Natural killer cell (primary cell): ENCODE measurements around the gene PLCXD1. TPM values are rescaled to one million over a fixed set of nuclear protein-coding genes. Genes with fewer than 3 reads are reported as not detected.

Experiments used
- ATAC-seq, 3 donors: fragments of 150-1000 bp in 2 of 3; fragments of 200-7000 bp in 1 of 3; cut with Tn5 transposase; 1 replicate in 1 of 3; 2 replicates in 2 of 3; pipeline ENCODE4 v1.10.0; 2021; ENCODE audit warnings: mild to moderate bottlenecking in 2 of 3, moderate library complexity in 2 of 3
- DNase-seq, 2 donors: peaks; one replicate each; pipeline versions ENCODE4 v3.0.0 to v3.0.0-alpha.2; 2013 to 2021; ENCODE audit warnings: mixed read lengths in 1 of 2
- H3K27ac ChIP-seq: one replicate; pipeline ENCODE4 v1.5.1; 2013; ENCODE audit warnings: mild to moderate bottlenecking, low read length
- H3K27me3 ChIP-seq: one replicate; pipeline ENCODE4 v1.6.1; 2013; ENCODE audit warnings: low read length; ENCODE audit not compliant: control insufficient read depth, insufficient read depth
- H3K36me3 ChIP-seq: one replicate; pipeline ENCODE4 v1.6.1; 2013; ENCODE audit warnings: low read length; ENCODE audit not compliant: control insufficient read depth, insufficient read depth
- H3K4me1 ChIP-seq: one replicate; pipeline ENCODE4 v1.6.1; 2013; ENCODE audit warnings: low read length; ENCODE audit not compliant: control insufficient read depth, insufficient read depth
- H3K4me3 ChIP-seq: one replicate; pipeline ENCODE4 v1.5.1; 2013; ENCODE audit warnings: low read length
- H3K9me3 ChIP-seq: one replicate; pipeline ENCODE4 v1.6.1; 2013; ENCODE audit warnings: low read length; ENCODE audit not compliant: control insufficient read depth, insufficient read depth
- H3K27ac Mint-ChIP-seq, 2 donors: one replicate each; pipeline ENCODE4 v1.8.0; 2022; ENCODE audit warnings: mild to moderate bottlenecking in 2 of 2, mixed read lengths in 2 of 2, moderate library complexity in 1 of 2
- H3K27me3 Mint-ChIP-seq, 2 donors: one replicate each; pipeline ENCODE4 v1.8.0; 2022; ENCODE audit warnings: low read depth in 2 of 2, mixed read lengths in 2 of 2
- H3K36me3 Mint-ChIP-seq: one replicate; pipeline ENCODE4 v1.8.0; 2022; ENCODE audit warnings: mixed read lengths
- H3K4me1 Mint-ChIP-seq, 2 donors: one replicate each; pipeline ENCODE4 v1.8.0; 2022; ENCODE audit warnings: mixed read lengths in 2 of 2
- H3K4me3 Mint-ChIP-seq: one replicate; pipeline ENCODE4 v1.8.0; 2022; ENCODE audit warnings: mild to moderate bottlenecking, moderate library complexity, mixed read lengths
- H3K9me3 Mint-ChIP-seq, 2 donors: one replicate each; pipeline ENCODE4 v1.8.0; 2022; ENCODE audit warnings: mixed read lengths in 2 of 2
- CTCF ChIP-seq: fragments of 200-600 bp; IDR thresholded peaks from one replicate; pipeline ENCODE4 v1.8.0; 2022; ENCODE audit warnings: antibody characterized with exemption
- WGBS: methylation state at CpG from one replicate; pipeline ENCODE4 v1.1.7; 2013; ENCODE audit warnings: missing lambda C conversion rate; ENCODE audit not compliant: insufficient coverage; 5-methylcytosine and 5-hydroxymethylcytosine counted together
- intact Hi-C: fragments of 100-400 bp; cut with micrococcal nuclease; formaldehyde crosslinking; loops from one replicate; pipeline ENCODE4 v1.14.2; 2022
- total RNA-seq, 4 donors: library from RNA; stranded (reverse); fragments of 120-200 nt in 1 of 4; gene quantifications; one replicate each; pipeline versions ENCODE4 v1.2.3 to v1.2.4, GENCODE V29; 2013 to 2022

Gene PLCXD1
- total RNA-seq, 3 donors from 2014 or later (not counting 1 experiment from before 2014, with no cell fraction given), result 16.3 to 20.9 (median 16.6) TPM

GRCh38 chrX:288561-288991 lies 7.4 kb downstream of the PLCXD1 start:
- Histone ChIP-seq H3K27ac (no peak overlapping the region), H3K36me3 (peaks cover 12% of the 10 kb centered on the region), H3K27me3 (no peaks in the 10 kb centered on the region), H3K4me3 (no peak overlapping the region), H3K4me1 (peaks cover 6% of the 10 kb centered on the region), H3K9me3 (peaks cover 5% of the 10 kb centered on the region)
- Mint-ChIP-seq H3K9me3 (no peaks in the 10 kb centered on the region), H3K4me3 (no peak overlapping the region), H3K36me3 (no peaks in the 10 kb centered on the region), H3K4me1 (peaks cover 0 to 6% of the 10 kb centered on the region in 2 donors), H3K27ac (no peak overlapping the region), H3K27me3 (no peaks in the 10 kb centered on the region)
- WGBS, result 94% methylated on average over 25 of the region's 25 CpGs
- intact Hi-C loops, result no loop called here
- ATAC-seq (no peak), DNase-seq (no peak)
- no peak for TF ChIP-seq CTCF

GRCh38 chrX:290476-291166 lies 9.4 kb downstream of the PLCXD1 start:
- no peaks in the 10 kb centered on the region for H3K27me3 Mint-ChIP-seq
- H3K27ac Mint-ChIP-seq, result no peak overlapping the region
- no peak overlapping the region for H3K4me3 Mint-ChIP-seq
- ATAC-seq (no peak), DNase-seq (no peak)
- TF ChIP-seq CTCF, result no peak
- Histone ChIP-seq H3K4me3 (no peak overlapping the region), H3K27ac (no peak overlapping the region), H3K4me1 (no peaks in the 10 kb centered on the region), H3K36me3 (peaks cover 11% of the 10 kb centered on the region), H3K9me3 (peaks cover 5% of the 10 kb centered on the region), H3K27me3 (no peaks in the 10 kb centered on the region)
- H3K9me3 Mint-ChIP-seq, result no peaks in the 10 kb centered on the region
- intact Hi-C loops, result no loop called here
- H3K36me3 Mint-ChIP-seq, result no peaks in the 10 kb centered on the region
- 97% methylated on average over 42 of the region's 42 CpGs for WGBS
- H3K4me1 Mint-ChIP-seq, result no peaks in the 10 kb centered on the region

- H3K4me3 ChIP-seq, result no peak overlapping the region
- TF ChIP-seq CTCF, result no peak
- intact Hi-C loops, result no loop called here
- no peaks in the 10 kb centered on the region for H3K36me3 Mint-ChIP-seq
- no peak for ATAC-seq
- no peaks in the 10 kb centered on the region for H3K4me1 Mint-ChIP-seq
- DNase-seq, result no peak
- 98% methylated on average over 29 of the region's 29 CpGs for WGBS
- no peak overlapping the region for H3K27ac Mint-ChIP-seq
- H3K9me3 ChIP-seq, result peaks cover 5% of the 10 kb centered on the region
- peaks cover 10% of the 10 kb centered on the region for H3K36me3 ChIP-seq
- no peak overlapping the region for H3K27ac ChIP-seq
- H3K27me3 ChIP-seq, result no peaks in the 10 kb centered on the region
- no peaks in the 10 kb centered on the region for H3K4me1 ChIP-seq
- H3K9me3 Mint-ChIP-seq, result no peaks in the 10 kb centered on the region
- H3K27me3 Mint-ChIP-seq, result no peaks in the 10 kb centered on the region
- no peak overlapping the region for H3K4me3 Mint-ChIP-seq
These were observed 10.3 kb downstream of the PLCXD1 start for GRCh38 chrX:291411-291901.
